Measurements from ENCODE around the gene GSG1L2.

Gene GSG1L2

DNA sequence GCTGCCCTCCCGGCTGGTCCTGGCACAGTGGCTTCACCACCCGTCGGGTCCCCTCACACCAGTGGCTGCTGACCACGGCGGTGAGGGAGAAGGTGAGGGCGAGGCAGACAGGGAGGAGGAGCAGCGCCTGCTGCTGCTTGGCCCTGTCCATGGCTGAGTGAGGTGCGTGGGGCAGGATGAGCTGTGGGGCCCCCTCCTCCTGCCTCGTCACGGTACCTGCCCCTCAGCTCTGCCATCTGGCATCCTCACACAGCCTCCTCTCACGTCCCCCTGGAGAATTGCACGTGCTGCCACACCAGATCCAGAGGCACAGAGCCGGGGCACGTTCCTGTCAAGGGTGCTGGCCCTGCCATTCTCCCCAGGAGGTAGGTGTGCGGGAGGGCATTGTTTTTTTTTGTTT, at the start of gene GSG1L2:
TSS of gene GSG1L2 (minus strand) at position 159 of the 400 bp plus-strand sequence. CDS start at position 151, 8 bp downstream.
- no peak for DNase-seq

DNA sequence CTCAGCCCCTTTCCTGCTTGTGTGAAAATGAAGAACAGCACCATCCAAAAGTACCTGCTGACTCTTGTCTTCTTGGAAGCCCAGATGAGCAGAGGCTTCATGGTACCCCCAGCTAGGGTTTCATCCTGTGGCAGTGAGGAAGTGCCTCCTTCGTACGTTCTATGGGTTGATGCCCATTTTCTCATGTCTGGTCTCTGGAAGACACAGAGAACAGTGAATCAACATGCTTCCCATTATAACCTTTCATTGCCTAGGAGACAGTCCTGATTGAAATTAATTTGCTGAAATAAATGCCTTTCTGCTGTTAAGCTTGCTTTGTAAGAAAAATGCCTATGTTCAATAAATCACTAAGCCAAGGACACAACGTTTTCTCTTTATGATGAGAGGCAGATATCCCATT, 46.7 kb upstream of the GSG1L2 start:
- no peak for DNase-seq

DNA sequence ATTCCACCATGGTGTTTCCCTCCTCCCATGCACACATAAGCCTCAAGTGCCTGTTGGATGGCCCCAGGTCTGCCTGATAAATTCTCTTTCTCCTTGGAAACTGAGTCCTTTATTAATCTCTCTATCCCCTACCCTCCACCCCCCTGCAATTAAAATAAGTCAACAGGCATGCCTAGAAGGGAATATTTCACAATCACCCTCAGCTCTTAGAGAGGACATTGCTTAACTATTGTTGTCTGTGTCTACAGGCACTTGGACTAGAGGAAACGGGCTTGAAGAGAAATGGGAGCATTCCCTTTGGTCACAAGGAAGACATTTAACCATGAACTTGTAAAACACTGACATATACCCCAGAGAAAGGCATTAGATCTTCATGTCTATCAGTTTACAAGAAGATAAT, 43.7 kb upstream of the GSG1L2 start:
- peak; percentile 23 for DNase-seq

DNA sequence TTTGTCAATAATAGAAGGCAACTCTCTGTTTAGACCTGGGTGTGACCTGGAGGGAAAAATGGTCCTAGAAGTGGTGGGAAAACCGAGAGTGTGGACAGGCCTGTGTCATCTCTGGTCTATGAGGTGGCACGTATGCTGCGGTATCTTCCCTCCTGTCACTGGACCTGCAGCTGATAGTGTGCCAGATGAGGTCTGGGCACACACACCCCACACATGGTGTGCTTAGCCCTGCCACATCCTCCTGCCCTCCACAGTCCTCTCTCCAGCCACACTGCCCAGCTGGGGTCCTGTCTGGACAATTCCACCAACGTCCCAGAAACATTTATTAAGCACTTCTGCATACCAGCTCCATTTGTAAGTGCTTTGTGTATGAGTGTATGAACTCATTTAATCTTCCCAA, 41.1 kb upstream of the GSG1L2 start:
- DNase-seq, result no peak

DNA sequence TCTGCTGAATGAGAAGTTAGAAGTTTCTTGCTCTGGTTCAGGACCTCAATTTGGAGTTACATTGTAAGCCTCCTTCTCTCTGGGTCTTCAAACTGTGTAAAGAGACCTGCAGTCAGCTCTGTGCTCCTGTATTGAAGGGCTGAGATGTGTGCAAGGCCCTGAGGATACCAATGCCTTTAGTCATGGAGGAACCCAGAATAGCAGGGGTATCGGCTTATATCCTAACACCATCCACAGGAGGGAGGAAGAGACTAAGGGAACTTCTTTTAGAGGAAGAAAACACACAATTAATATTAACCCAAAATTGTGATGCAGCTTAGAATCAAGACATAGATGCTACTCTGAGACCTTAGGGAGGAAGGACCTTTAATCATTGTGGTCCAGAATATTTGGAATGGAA, 40.3 kb upstream of the GSG1L2 start:
- no peak for DNase-seq

DNA sequence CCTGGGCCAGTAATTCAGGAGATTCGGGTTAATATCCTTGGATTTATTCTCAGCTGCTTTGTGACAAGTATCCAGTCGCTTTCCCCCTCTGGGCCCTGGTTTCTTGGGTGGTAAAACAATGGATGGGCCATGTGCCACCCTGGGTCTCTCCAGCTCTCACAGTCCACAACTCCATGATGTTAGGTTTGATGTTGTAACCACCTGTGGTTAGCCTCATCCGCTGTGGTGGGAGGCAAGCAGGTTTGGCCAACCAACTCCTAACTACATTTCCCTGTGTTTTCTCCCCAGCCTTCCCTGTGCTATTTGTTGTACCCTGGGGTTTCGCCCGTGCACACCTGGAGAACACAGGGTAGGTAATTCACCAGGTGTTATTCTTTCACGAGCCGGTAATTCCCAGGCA, 39.0 kb upstream of the GSG1L2 start:
- DNase-seq, result no peak

DNA sequence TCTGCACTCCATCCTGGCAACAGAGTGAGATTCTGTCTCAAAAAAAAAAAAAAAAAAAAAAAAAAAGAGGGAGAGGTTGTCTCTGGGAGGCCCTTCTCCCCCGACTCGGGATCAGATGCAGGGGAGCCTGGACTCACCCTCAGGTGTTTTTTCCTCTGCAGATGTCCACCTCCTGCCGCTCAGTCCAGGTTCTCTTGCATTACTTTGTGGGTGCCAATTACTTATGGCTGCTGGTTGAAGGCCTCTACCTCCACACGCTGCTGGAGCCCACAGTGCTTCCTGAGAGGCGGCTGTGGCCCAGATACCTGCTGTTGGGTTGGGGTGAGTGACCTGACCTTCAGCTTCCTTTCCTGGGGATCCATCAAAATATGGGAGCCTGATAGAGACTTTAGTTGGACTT, 37.9 kb upstream of the GSG1L2 start:
- no peak for DNase-seq

DNA sequence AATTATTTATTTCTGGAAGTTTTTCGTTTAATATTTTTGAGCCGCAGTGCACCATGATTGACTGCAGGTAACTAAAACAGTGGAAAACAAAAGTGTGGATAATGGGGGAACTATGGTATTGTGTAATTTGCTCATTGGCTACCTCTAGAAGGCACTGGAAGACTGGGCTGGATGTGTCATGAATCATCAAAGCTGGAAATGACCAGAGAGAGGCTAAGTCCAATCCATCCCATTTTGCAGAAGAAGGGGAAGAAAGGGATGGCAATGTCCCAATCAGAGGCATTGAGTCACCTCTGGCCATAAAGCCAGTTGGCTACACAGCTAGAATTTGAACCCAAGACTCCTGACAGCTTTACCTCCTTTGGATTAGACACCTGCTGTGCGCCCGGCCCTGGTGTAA, 33.2 kb upstream of the GSG1L2 start:
- no peak for DNase-seq

DNA sequence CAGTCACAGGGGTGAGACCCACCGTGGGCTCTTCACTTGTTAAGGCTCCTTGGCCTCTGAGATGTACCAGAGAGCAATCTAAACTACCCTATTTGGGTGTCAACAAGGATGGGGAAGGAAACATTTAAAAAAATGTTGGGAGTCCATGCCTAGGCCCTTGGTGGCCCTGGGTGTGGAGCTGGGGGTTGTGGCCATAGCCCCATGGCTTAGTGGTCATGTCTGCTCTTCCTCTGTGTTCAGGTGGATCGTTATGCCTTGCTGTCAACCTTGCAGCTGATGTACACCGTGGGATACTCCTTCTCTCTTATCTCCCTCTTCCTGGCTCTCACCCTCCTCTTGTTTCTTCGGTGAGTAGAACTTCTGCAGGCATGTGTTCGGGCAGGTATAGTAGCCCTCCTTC, 32.4 kb upstream of the GSG1L2 start:
- no peak for DNase-seq

DNA sequence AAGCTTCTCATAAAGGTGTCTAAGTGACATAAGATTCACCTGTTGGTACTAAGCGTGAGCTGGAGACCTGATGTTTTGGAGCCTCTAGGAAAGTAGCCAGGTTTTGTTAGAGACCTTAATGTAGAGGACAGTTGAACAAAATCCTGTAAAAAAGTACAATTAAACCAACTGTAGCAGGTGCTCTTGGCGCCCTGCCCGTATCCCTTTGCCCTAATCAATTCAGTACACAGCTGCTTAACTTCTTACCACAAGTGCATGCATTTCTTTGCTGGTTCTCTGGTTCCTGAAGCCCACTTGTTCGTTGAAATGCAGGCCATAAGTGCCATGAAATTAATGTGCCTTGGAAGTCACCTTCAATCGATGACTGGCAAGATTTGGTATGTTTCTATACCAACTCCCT, 28.3 kb upstream of the GSG1L2 start:
- no peak for DNase-seq

DNA sequence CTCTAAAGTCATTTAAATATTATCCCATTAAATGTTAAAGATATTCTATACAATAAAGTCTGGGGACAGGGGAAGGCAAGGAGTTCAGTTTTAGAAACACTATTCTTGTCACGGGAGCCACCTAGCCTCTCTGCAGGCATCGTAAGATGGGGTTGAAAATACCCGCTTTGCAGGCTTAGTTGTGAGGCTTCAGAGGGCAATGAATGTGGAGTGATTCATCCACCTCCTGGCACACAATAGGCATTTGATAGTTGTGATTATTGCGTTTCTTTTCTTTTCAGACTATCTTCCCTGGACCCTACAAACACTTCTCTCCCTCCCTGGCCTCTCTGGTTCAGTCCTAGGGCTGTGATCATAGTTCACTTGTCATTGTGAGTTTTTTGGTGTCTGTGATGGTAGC, 23.4 kb upstream of the GSG1L2 start:
- no peak for DNase-seq

DNA sequence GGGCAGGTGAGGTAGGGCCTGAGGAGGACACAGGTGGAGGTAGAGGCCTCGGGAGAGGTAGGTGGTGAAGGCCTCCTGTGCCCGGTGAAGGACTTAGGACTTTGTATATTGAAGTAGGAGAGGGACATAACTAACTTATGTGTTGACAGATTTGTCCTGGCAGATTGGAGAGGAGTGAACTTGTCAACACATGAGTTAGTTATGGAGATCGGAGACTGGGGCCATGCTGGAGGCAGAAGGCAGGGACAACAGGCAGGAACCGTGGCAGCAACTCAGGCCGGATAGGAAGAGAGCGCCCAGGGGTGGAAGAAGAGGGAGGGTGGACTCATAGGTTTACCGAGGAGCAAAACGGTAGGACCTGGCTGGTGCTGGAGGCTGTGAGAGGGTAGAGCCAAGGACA, 22.3 kb upstream of the GSG1L2 start:
- DNase-seq, result no peak

DNA sequence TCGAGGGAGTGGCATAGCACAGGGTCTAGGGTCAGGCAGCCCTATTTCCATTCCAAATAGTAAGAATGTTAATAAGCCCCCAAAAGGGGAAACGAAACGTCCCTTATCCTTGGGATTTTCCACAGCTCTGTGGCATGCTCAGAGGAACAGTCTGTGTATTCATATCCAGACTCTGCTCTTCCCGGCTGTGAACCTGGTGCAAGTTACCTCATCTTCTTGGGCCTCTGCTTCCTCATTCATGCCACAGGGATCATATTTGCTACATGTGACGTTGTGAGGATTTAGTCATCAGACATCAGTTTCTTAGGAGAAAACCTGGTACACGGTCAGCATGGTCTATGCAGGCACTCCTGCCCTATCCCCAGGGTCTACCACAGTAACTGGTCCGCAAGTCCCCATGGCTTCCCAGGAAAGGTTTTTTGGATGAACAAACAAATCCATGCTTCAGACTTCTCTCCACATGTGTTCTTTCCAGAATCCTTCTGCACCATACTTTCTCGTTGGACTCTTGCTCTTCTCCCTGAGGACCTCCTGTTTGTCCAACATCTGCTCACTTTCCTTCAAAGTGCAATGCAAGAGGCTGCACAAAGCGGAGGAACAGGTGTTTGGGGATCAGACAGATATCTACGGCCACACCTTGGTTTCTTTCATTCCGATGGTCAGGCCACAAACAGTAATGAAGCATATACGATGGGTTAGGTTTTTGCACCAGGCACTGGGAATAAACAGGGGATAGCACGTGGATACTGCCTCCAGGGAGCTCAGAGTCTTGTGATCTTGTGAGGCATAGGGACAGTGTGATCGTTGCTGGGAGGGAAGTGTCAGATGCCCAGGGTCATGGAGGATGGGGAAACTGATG, 21.5 kb upstream of the GSG1L2 start:
- DNase-seq, result no peak

DNA sequence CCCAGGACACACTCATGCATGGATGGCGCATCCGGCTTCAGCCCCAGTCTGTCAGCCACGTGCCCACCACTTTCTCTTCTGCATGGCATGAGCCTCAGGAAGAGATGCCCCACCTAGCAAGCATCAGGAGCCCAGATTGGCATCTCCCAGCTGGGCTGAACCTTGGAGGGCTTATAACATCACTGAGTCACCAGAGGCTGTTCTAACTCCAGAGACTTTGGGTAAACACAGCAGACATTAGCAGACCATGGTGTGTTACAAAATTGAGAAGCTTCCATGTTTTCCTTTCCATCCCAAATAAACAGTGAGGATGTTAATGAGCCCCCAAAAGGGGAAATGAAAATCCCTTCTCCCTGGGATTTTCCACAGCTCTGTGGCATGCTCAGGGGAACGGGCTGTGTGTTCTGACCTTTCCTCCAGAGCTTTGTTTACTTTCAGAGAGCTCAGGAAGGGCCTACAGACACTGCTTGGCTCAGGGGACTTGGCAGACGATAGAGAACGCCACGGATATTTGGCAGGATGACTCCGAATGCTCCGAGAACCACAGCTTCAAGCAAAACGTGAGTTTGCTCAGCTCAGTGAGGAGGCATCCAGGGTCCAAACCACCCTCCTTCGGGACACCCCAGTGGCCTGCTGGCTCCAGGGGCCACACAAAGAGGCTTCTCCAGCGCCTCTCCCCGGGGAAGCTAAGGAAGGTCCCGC, 20.3 kb upstream of the GSG1L2 start:
- no peak for DNase-seq

DNA sequence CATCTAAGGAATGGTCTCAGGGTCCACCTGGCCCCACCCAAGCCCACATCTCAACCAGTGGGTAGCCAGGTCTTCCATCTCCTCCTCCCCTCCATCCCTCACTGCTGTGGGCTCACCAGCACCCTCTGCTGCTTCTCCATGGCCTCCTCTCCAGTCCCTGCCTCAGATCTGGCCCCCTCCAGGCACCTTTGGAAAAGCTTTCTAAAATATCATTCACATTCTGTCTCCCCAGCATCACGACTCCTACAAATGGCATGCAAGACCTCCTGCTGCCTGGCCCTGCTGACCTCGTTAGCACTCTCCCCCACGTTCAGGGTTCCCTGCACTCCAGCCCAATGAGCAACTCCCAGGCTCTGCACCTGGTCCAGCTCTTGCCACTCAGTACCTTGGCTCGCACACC, 17.6 kb upstream of the GSG1L2 start:
- no peak for DNase-seq

DNA sequence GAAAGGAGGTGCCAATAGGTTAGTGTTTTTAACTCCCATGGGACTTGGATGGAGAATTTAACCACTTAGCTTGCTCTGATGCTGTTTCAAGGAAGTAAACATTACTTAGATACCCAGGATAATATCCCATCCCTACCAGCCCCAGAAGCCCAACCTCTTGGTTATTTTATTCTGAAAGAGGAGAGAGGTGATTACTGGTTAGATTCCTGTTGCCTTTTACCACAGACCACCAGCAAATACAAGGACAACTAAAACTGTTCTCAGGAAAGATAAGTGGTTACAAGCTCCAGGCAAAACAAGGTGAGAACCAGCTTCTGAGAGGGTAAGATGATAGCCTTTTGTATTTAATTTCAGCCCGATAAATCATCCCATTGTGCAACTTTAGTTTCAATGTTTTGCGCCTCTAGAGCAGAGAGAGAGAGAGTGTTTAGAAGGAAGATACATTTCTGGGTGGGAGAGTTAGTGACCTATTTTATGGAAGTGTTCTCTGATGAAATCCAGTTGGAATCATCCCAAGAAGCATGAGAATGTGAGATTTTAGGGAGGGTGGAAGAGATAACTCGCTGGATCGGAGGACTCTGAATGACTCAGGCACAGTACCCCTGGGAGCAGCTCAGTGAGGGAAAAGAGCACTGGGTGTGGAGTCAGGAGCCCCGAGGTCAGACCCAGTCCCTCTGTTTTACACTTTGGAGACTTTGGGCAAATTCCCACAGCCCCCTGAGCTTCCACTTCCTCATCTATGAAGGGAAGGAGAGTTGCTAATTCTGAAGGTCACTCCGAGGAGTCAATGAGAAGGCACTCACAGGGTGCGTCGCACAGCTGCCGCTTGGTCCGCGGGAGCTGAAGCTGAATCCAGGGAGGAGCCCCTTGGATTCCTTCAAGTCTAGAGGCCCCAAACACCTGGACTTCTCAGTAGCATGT, 15.9 kb upstream of the GSG1L2 start:
- no peak for DNase-seq

DNA sequence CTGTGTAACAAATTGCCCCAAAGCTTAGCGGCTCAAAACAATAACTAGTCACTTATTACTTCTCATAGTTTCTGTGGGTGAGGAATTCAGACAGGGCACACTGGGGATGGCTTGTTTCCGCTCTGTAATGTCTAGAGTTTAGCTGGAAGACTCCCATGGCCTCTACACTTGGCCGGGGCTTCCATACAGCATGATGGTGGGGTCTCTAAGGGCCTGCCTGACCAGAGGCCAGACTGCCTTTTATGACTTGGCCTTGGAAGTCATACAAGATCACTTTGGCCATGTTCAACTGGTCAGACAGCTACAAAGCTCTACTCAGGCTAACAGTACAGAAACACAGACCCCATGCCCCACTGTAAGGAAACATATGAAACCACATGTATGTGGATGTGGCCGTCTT, 12.0 kb upstream of the GSG1L2 start:
- no peak for DNase-seq

DNA sequence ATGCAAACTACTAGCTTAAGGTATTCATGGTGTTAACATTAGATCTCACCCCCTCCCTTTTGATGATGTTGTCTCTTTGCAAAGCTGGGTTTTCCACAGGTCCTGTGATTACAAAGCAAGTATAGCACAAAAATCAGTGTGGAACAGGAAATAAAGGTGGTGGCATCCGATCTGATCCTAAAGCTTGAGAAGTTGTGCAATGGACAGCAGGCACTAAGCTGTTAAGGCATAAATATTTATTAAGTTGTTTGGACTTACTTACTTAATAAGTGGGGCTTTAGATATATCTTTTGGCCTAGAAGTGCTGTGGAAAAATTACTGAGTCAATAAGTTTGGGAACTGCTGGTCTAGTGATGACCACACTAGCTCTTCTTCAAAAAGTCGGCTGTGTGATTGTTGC, 8.8 kb upstream of the GSG1L2 start:
- DNase-seq, result no peak

DNA sequence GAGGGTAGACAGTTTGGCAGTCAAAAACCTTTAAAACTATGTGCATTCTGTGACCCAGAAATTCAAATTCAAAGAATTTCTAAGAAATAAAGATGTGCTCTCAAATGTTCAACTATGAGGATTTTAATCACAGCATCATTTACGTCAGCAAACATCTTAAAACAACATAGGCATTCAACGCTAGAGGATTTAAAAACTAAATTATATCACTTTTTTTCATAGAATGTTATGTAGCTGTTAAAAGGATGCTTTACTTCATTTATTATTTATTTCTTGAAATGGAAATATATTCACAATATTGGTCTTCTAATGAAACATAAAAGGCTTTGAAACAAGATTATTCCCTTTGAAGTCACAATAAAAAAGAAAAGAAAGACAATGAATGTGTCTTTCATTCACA, 7.5 kb upstream of the GSG1L2 start:
- DNase-seq, result no peak

DNA sequence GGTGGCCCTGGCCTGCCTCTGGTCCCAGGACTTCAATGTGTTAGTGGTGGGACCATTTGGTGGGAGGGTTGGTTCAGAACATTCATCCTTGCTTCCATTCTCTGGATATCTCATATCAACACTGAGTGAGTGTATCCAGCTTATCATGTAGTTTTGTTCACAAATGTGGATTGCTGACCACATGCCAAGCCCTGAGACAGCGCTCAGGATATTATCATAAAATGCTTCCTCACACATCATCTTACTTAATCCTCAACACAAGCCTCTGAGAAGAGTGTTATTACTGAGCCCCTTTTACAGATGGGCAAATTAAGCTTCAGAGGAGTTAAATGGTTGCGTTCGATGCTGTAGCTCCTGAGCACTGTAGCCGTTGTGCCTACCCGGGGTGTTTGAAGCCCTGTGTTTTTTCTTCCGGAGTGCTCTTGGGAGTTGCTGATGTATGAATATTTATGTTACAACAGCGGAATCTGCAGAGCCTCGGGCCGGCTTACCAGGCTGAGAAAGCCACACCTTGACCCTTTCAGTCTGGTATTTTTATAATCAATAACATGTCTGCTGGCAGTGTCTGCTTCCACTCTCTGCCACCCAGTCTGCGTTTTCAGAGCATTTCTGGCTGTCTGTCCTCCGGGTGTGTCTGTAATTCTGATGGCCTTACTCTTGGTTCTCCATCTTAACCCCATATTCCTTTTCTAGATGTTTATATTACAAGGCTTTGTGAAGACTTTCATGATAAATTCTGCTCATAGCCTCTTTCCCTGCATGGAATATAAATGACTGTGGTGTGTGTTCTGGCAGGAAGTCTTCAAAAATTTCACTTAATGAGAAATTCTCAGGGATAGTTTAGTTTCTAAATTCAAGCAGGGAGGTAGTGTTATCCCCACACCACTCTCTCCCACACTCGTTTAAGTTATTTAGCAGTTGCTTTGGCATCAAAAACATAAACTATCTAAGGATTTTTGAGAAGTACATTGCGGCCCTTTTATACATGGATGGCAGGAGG, 6.7 kb upstream of the GSG1L2 start:
- DNase-seq, result no peak

DNA sequence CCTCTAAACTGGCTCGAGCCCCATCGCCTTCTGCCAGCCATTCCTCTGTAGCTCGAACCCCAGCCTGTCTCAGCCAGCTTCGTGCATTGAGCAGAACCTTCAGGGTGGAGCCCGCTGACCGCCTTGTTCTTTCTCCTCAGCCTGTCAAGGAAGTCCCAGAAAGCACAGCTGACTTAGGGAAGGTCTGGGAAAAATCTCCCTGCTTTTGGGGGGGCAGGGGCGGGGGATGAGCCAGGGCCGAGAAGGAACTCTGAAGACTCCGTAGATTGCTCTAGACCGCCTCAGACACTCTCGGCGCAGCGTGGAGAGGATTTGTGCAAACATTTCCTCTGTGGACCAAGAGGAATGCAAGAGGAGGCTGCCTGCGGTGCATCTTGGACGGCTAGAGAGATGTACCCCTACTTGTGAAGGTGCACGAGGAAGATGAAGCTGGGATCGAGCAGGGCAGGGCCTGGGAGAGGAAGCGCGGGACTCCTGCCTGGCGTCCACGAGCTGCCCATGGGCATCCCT, 3.8 kb upstream of the GSG1L2 start, which contains the start of gene GLP2R:
TSS of gene GLP2R (plus strand) at position 284 of the 510 bp plus-strand sequence. CDS start at position 424, 140 bp downstream.
- DNase-seq, result no peak

All from SIG-M5 (cell line).